A549 treated with DMSO at 1 μM for 4 hours (cell line): ENCODE results near the gene NUDT12. TPM values are rescaled to one million over a fixed set of nuclear protein-coding genes. Genes with fewer than 3 reads are reported as not detected.

ENCODE experiments used
- total RNA-seq: library from RNA; stranded (reverse); fragments of 200-300 nt; extraction: Qiagen RNA extraction; gene quantifications from 5 replicates; pipeline ENCODE4 v1.2.3, GENCODE V29; 2022; ENCODE audit warnings: low read depth

Gene NUDT12
- 1.7 to 2.5 TPM (median 2.0 TPM) in 5 replicates for total RNA-seq

DNA sequence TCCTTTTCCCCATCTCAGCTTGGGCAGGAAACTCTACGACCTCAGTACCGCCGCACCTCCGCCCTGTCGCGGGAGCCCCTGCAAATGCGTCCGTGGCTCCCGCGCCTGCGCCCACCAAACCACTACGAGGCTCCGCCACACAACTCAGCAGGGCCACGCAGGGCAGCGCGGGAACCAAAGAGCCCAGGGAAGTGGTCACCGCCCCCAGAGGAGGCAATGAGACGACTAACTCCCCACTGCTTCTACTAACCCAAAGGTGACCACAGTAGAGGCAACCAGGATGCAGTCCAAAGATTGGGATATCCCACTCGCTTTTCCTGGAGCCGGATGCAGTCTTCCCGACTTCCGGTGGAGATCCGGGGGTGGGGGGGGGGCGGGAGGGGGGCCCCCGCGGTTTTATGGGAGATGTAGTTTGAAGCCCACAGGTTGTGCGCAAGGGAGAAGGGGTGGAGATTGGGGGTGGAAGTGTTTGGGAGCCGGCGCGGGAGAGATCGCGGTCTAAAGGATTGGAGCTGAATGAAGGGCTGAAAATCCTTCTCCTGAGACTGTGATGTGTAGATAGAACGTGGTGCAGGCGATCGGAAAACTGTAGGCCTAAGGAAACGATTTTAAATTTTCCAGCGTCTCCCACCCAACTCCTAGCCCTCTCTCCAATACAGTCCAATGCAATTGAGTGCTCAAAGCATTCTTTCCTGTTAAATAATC lies at the start of gene NUDT12:
NUDT12 (minus strand) TSS at position 337 of the 705 bp plus-strand sequence. CDS start 2,541 bp downstream, outside the sequence.

